Ishikawa (cell line): ENCODE results near the gene ZDHHC7.

ENCODE experiments used
- CEBPB ChIP-seq: IDR thresholded peaks from 2 replicates; pipeline ENCODE4 v1.6.1; 2012
- CREB1 ChIP-seq: IDR thresholded peaks from 2 replicates; pipeline ENCODE4 v1.6.1; 2012; ENCODE audit warnings: low read depth
- EGR1 ChIP-seq: IDR thresholded peaks from 2 replicates; pipeline ENCODE4 v1.6.1; 2012
- EP300 ChIP-seq: IDR thresholded peaks from 2 replicates; pipeline ENCODE4 v1.6.1; 2012; ENCODE audit warnings: borderline replicate concordance
- FOXM1 ChIP-seq: IDR thresholded peaks from 2 replicates; pipeline ENCODE4 v1.6.1; 2012; ENCODE audit warnings: low read depth, borderline replicate concordance
- NFIC ChIP-seq: IDR thresholded peaks from 2 replicates; pipeline ENCODE4 v1.6.1; 2012
- RAD21 ChIP-seq: IDR thresholded peaks from 2 replicates; pipeline ENCODE4 v1.6.1; 2012; ENCODE audit warnings: low read depth
- TAF1 ChIP-seq: IDR thresholded peaks from 2 replicates; pipeline ENCODE4 v1.6.1; 2012; ENCODE audit warnings: low read depth, mild to moderate bottlenecking
- TCF12 ChIP-seq: IDR thresholded peaks from 2 replicates; pipeline ENCODE4 v1.6.1; 2012; ENCODE audit warnings: low read depth
- TEAD4 ChIP-seq: IDR thresholded peaks from 2 replicates; pipeline ENCODE4 v1.6.1; 2012
- YY1 ChIP-seq: IDR thresholded peaks from 2 replicates; pipeline ENCODE4 v1.6.1; 2012; ENCODE audit warnings: low read depth
- ZBTB7A ChIP-seq: IDR thresholded peaks from 2 replicates; pipeline ENCODE4 v1.6.1; 2012; ENCODE audit warnings: low read depth
- TF ChIP-seq, protein P1 (sequence below): IDR thresholded peaks from 2 replicates; pipeline ENCODE4 v1.6.1; 2012
- TF ChIP-seq, protein P2 (sequence below): IDR thresholded peaks from 2 replicates; pipeline ENCODE4 v1.6.1; 2012
- TF ChIP-seq, protein P3 (sequence below): IDR thresholded peaks from 2 replicates; pipeline ENCODE4 v1.6.1; 2012; ENCODE audit warnings: low read depth, mild to moderate bottlenecking

Gene ZDHHC7

DNA sequence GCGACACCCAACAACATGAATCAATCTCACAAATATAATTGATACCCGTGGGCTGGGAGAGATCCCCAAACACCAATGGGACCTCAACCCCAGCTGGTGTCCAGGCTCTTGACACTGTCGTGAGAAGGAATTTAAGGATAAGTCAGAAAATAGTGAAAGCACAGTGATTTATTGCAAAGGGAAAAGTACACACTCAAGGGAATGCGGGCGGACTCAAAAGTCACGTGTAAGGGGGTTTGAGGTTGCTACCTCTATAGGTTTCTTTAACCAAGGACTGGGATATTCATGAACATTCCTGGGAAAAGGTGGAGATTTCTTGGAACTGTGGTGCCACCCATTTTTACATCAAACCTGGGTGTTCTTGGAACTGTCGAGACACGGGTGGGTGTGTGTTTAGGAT lies 6.3 kb upstream of the ZDHHC7 start:
- TF ChIP-seq TCF12 (no peak), TAF1 (no peak), EGR1 (no peak), NFIC (no peak), YY1 (no peak)
- TF ChIP-seq, protein P1, sequence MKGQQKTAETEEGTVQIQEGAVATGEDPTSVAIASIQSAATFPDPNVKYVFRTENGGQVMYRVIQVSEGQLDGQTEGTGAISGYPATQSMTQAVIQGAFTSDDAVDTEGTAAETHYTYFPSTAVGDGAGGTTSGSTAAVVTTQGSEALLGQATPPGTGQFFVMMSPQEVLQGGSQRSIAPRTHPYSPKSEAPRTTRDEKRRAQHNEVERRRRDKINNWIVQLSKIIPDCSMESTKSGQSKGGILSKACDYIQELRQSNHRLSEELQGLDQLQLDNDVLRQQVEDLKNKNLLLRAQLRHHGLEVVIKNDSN = no peak

DNA sequence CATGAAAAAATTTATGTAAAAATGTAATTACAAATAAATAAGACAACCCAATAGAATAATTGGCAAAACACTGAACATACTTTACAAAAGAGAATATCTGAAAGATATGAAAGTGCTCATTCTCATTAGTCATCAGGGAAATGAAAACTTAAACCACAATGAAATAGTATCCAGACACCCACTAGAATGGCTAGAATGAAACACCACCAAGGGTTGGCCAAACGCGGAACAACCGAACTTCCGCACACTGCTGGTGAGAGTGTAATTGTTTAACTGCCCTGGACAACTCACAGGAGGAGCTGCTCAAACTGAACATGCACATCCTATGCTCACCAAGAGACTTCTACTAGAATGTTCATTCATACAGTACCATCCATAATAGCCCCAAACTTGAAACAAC lies 5.8 kb upstream of the ZDHHC7 start:
- TF ChIP-seq ZBTB7A (no peak), YY1 (no peak), EP300 (no peak), TCF12 (no peak), CEBPB (no peak), CREB1 (no peak), RAD21 (no peak), TEAD4 (no peak), TAF1 (no peak), EGR1 (no peak), FOXM1 (no peak)
- TF ChIP-seq, protein P1 = no peak
- TF ChIP-seq, protein P2, sequence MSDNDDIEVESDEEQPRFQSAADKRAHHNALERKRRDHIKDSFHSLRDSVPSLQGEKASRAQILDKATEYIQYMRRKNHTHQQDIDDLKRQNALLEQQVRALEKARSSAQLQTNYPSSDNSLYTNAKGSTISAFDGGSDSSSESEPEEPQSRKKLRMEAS = no peak
- TF ChIP-seq, protein P3, sequence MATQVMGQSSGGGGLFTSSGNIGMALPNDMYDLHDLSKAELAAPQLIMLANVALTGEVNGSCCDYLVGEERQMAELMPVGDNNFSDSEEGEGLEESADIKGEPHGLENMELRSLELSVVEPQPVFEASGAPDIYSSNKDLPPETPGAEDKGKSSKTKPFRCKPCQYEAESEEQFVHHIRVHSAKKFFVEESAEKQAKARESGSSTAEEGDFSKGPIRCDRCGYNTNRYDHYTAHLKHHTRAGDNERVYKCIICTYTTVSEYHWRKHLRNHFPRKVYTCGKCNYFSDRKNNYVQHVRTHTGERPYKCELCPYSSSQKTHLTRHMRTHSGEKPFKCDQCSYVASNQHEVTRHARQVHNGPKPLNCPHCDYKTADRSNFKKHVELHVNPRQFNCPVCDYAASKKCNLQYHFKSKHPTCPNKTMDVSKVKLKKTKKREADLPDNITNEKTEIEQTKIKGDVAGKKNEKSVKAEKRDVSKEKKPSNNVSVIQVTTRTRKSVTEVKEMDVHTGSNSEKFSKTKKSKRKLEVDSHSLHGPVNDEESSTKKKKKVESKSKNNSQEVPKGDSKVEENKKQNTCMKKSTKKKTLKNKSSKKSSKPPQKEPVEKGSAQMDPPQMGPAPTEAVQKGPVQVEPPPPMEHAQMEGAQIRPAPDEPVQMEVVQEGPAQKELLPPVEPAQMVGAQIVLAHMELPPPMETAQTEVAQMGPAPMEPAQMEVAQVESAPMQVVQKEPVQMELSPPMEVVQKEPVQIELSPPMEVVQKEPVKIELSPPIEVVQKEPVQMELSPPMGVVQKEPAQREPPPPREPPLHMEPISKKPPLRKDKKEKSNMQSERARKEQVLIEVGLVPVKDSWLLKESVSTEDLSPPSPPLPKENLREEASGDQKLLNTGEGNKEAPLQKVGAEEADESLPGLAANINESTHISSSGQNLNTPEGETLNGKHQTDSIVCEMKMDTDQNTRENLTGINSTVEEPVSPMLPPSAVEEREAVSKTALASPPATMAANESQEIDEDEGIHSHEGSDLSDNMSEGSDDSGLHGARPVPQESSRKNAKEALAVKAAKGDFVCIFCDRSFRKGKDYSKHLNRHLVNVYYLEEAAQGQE = no peak

DNA sequence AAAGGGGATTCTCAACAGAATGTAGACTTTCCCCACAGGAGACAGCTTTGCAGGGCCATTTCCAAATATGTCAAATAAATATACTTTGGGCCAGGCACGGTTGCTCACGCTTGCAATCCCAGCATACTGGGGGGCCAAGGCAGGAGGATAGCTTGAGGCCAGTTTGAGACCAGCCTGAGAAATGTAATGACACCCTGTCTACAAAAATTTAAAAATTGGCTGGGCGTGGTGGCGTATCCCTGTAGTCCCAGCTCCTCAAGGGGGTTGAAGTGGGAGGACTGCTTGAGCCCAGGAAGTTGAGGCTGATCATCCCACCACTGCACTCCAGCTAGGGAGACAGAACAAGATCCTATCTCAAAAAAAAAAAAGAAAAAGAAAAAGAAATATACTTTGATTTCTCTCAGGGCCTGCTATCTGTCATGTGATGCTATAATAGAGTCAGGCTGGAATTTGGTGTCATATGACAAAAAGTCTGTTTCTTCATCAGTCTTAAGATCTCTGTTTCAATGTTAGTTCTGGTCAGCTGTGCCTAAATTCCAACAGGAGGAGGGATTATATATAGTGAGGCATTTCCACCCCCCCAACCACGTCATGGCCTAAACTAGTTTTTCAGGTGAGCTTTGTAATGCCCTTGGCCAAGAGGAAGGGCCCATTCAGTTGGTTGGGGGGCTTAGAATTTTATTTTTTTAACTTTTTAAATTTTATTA lies 4.3 kb upstream of the ZDHHC7 start:
- TF ChIP-seq FOXM1 = no peak

DNA sequence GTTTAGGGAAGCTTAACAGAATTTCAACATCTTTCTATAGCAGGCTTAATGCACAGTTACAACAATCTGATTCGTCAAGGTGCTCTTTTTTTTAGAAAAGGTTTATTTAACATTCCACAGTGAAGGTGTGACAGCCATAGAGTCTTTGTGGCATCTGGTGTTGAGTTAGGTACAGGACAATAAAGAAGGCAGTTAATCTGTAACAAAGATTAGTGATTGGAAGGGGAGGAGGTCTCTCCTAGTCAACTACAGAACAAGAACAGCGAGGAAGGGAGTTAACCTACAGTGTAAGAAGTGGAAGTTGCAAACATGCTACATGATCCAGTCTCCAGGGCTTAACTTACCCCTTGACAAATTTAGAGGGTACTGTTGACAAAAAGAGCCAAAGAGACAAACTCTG lies 3.0 kb upstream of the ZDHHC7 start:
- no peak for TF ChIP-seq YY1
- TF ChIP-seq NFIC = no peak
- no peak for TF ChIP-seq TAF1
- TF ChIP-seq CREB1 = no peak
- TF ChIP-seq CEBPB = no peak
- TF ChIP-seq EGR1 = no peak
- no peak for TF ChIP-seq TEAD4
- TF ChIP-seq TCF12 = no peak

DNA sequence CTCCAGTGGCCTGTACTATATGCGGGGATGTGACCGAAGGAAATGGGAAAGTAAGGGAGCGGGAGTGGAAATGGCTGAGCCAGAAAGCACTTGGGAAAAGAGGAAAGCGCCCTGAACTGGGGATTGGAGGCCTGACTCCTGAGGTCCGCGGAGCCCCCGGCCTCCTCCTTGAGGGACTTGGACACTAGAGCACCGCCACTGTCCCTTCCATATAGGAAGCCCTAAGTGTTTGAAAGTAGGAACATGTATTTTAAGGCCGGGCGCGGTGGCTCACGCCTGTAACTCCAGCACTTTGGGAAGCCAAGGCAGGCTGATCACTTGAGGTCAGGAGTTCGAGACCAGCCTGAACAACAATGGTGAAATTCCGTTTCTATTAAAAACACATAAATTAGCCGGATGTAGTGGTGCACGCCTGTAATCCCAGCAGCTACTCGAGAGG lies 530 bp upstream of the ZDHHC7 start:
- TF ChIP-seq FOXM1 (no peak), EP300 (no peak), TAF1 (no peak), TCF12 (no peak), TEAD4 (no peak), RAD21 (no peak), ZBTB7A (no peak), EGR1 (no peak)
- TF ChIP-seq, protein P3 = no peak
- TF ChIP-seq, protein P2 = no peak

DNA sequence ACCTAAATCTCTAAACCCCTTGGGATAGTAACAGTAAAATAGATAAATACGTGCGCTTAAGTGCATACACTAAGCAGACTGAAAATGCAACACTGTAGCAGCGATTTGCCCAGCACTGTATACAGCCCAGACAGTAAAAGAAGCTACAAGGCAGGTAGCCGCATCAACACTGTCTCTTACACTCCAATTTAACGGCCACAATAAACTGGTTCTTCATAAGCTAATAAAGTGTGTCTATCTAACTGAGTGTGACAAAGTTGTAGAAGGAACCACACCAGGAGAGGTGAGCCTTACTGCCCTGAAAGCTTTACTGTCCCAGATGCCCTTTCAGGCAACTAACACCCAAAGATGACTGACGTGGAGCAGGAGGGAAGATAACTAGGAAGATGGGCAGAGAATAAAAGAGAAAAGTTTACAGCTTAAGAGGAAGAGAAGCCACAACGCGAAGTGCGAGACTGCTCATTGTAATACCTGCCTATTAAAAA lies 847 bp downstream of the ZDHHC7 start:
- TF ChIP-seq, protein P3 = no peak
- no peak for TF ChIP-seq TEAD4
- no peak for TF ChIP-seq YY1
- no peak for TF ChIP-seq CEBPB
- no peak for TF ChIP-seq RAD21
- TF ChIP-seq NFIC = no peak
- TF ChIP-seq TAF1 = no peak
- TF ChIP-seq TCF12 = no peak
- no peak for TF ChIP-seq FOXM1
- TF ChIP-seq EP300 = no peak
- TF ChIP-seq, protein P2 = no peak
- TF ChIP-seq CREB1 = no peak
- TF ChIP-seq, protein P1 = no peak
- no peak for TF ChIP-seq ZBTB7A
- no peak for TF ChIP-seq EGR1
